ENCODE data around the gene OCA2. TPM values are rescaled to one million over a fixed set of nuclear protein-coding genes. Genes with fewer than 3 reads are reported as not detected.

The OCA2 gene
- total and polyA plus RNA-seq, 7 donors = 0.36 to 0.41 TPM; not detected in 5

DNA sequence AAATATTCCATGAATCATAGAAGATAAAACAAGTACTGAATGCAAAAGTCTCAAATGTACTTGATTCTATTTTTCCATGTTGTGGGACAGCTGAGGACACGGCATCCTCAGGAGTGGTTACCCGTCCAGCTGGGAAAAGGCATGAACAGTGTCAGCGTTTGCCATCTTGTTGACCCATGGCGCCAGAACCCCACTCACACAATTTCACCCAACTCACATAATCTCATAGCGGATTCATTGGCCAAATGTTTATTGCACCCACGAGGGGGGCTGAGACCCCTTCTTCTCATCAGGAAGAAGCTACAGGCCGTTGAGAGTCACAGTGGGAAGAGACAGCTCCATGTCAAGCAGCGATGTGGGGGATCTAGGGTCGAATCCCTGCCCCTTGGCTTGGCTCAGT lies 72.9 kb downstream of the OCA2 start:
- H3K36me3 ChIP-seq = no peaks in the 10 kb centered on the region
- no peak for DNase-seq
- no peaks in the 10 kb centered on the region for H3K9me3 ChIP-seq
- WGBS, 2 donors = 84 to 90% methylated on average over 9 of the region's 9 CpGs
- TF ChIP-seq, protein P1, sequence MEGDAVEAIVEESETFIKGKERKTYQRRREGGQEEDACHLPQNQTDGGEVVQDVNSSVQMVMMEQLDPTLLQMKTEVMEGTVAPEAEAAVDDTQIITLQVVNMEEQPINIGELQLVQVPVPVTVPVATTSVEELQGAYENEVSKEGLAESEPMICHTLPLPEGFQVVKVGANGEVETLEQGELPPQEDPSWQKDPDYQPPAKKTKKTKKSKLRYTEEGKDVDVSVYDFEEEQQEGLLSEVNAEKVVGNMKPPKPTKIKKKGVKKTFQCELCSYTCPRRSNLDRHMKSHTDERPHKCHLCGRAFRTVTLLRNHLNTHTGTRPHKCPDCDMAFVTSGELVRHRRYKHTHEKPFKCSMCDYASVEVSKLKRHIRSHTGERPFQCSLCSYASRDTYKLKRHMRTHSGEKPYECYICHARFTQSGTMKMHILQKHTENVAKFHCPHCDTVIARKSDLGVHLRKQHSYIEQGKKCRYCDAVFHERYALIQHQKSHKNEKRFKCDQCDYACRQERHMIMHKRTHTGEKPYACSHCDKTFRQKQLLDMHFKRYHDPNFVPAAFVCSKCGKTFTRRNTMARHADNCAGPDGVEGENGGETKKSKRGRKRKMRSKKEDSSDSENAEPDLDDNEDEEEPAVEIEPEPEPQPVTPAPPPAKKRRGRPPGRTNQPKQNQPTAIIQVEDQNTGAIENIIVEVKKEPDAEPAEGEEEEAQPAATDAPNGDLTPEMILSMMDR (IDR thresholded peaks at IDR 0.05) = no peak
- no peak for TF ChIP-seq POLR2A (IDR thresholded peaks at IDR 0.05)
- no peak for TF ChIP-seq EP300 (IDR thresholded peaks at IDR 0.05)
- H3K4me1 ChIP-seq = no peaks in the 10 kb centered on the region
- no peak overlapping the region for H3K27ac ChIP-seq
- intact Hi-C loops (cut with DNase I) = no loop called here
- no peaks in the 10 kb centered on the region for H3K27me3 ChIP-seq
- no peak overlapping the region for H3K4me3 ChIP-seq

DNA sequence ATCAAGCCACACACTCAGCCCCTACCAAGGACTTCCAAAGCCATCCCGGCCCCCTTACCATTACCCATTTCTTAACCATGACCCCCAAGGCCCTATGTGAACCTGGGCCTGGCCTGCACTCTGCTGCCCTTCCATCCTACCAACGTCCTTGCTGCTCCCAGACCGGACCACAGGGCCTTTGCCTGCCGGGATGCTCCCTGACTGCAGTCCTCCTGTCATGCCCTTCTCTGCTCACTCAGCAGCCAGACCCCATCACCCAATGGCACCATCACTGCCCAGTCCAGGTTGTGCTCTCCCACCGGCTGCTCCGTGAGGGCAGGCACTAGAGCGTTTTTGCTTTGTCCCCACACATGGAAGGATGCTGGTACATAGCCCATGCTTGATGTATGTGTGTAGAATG lies 73.7 kb downstream of the OCA2 start:
- Histone ChIP-seq H3K27ac (no peak overlapping the region), H3K4me1 (no peaks in the 10 kb centered on the region), H3K4me3 (no peak overlapping the region), H3K9me3 (no peaks in the 10 kb centered on the region), H3K36me3 (no peaks in the 10 kb centered on the region), H3K27me3 (no peaks in the 10 kb centered on the region)
- intact Hi-C loops (cut with DNase I) = no loop called here
- no peak for TF ChIP-seq EP300 (IDR thresholded peaks at IDR 0.05)
- no peak for TF ChIP-seq POLR2A (IDR thresholded peaks at IDR 0.05)
- TF ChIP-seq POLR2AphosphoS5 (IDR thresholded peaks at IDR 0.05) = no peak
- TF ChIP-seq, protein P1 (IDR thresholded peaks at IDR 0.05) = no peak
- 88% methylated on average over 7 of the region's 7 CpGs for WGBS, 2 donors
- no peak for DNase-seq

DNA sequence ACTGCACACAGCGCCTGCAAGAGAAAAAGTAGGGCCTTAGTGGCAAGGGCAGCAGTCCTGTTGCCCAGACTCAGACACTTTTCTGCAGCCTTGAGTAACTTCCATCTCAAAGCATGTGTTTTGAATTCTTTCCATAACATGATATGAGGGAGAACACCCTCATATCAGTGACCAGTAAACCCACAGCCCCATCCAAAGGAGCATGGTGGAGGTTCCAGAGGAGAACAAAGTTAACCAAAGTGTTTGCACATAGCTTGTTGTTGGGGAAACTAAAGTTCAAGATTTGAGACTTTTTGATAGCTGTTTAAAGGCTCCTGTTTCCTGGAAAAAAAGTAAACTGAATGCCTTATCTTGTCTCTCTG lies 74.2 kb downstream of the OCA2 start:
- DNase-seq = no peak
- H3K4me3 ChIP-seq = no peak overlapping the region
- WGBS, 2 donors = 93 to 96% methylated on average over 1 of the region's 1 CpG
- no peak for TF ChIP-seq POLR2A (IDR thresholded peaks at IDR 0.05)
- intact Hi-C loops (cut with DNase I) = no loop called here
- H3K27me3 ChIP-seq = no peaks in the 10 kb centered on the region
- no peaks in the 10 kb centered on the region for H3K4me1 ChIP-seq
- H3K36me3 ChIP-seq = no peaks in the 10 kb centered on the region
- no peaks in the 10 kb centered on the region for H3K9me3 ChIP-seq
- H3K27ac ChIP-seq = no peak overlapping the region

DNA sequence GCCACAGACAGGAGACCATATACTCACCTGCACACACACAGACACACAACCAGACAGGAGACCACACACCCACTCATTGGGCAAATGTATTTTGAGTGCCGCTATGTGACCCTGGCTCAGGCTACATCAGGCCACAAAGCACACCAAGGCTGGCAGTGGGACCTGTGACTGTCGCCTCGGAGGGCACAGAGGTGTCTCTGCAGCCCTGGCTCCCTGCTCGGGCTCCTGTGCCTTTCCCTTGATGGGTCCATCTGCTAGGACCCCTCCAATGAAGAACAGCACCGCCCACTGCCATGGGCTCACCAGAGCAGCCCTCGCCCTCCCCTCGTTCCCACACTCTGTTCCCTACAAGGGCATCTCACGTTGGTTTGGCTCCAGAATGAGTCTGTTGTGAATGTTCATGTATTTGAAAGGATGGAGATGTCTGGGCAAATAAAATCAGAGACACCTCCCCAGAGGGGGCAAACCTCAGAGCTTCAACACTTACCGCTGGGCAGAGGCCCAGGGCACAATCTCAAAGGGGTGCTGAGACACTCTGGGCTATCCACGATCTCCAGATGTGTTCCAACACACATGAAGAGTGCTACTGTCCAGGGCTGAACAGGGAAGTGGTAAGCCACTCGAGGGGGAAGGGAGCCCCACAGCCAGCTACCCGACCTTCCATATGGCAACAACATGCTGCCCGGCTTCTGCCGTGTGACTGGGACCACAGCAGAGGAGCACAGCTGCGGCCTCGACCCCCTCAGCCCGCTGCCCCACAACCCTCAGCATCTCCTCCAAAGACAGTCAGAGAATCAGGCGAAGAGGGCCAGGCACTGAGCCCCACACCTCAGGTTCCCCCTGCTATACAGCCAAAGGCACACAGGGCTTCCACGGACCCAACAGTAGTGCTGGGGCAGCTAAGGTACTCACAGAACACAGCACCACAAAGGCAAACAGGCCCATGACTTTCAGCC lies 74.9 kb downstream of the OCA2 start:
- no peak overlapping the region for H3K4me3 ChIP-seq
- DNase-seq = no peak
- H3K27me3 ChIP-seq = no peaks in the 10 kb centered on the region
- H3K9me3 ChIP-seq = no peaks in the 10 kb centered on the region
- no peak overlapping the region for H3K27ac ChIP-seq
- no peak for TF ChIP-seq EP300 (IDR thresholded peaks at IDR 0.05)
- H3K36me3 ChIP-seq = no peaks in the 10 kb centered on the region
- intact Hi-C loops (cut with DNase I) = no loop called here
- WGBS, 2 donors = 80% methylated on average over 19 of the region's 19 CpGs
- H3K4me1 ChIP-seq = no peaks in the 10 kb centered on the region

DNA sequence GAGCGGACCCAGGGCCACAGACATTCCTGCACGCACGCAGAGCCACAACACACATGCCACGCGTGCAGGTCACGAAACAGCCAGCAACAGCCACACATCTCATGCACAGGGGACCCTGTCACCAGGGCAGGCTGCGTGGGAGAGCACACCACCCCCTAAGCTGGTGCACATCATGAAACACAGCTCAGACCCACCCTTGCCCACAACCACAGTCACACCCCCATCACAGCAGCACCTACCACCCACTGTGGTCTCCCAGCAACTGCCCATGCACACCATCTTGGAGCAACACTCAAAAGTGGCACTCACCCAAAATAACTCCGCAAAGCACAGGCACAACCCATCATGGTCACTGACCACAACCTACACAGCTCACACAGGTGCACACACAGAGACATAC lies 75.7 kb downstream of the OCA2 start:
- no peaks in the 10 kb centered on the region for H3K4me1 ChIP-seq
- no peaks in the 10 kb centered on the region for H3K9me3 ChIP-seq
- intact Hi-C loops (cut with DNase I) = no loop called here
- H3K36me3 ChIP-seq = no peaks in the 10 kb centered on the region
- 93 to 94% methylated on average over 8 of the region's 8 CpGs for WGBS, 2 donors
- no peak for TF ChIP-seq POLR2A (IDR thresholded peaks at IDR 0.05)
- TF ChIP-seq EP300 (IDR thresholded peaks at IDR 0.05) = no peak
- TF ChIP-seq, protein P1 (IDR thresholded peaks at IDR 0.05) = no peak
- TF ChIP-seq POLR2AphosphoS5 (IDR thresholded peaks at IDR 0.05) = no peak
- no peaks in the 10 kb centered on the region for H3K27me3 ChIP-seq
- no peak overlapping the region for H3K4me3 ChIP-seq
- no peak for DNase-seq
- H3K27ac ChIP-seq = no peak overlapping the region

DNA sequence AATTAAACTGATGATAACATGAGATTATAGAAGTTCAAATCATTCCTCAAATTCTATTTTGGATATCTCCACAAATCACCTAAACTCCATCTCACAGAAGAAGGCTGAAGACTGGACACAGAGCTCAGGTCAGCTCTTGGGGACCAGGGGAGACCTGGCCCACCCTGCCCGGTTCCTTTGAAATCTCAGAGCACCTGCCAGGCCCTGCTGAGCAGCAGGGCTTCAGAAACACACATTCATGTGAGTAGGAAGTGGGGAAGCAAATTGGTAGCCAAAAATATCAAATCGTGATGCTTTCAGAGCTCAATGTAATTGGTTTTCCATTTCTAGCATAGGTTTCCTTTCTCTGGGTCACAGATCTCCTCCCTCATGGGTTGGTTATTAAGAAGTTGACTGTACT lies 76.2 kb downstream of the OCA2 start:
- Histone ChIP-seq H3K9me3 (no peaks in the 10 kb centered on the region), H3K27me3 (no peaks in the 10 kb centered on the region), H3K4me1 (no peaks in the 10 kb centered on the region), H3K36me3 (no peaks in the 10 kb centered on the region), H3K27ac (no peak overlapping the region), H3K4me3 (no peak overlapping the region)
- TF ChIP-seq POLR2A (IDR thresholded peaks at IDR 0.05) (no peak), EP300 (IDR thresholded peaks at IDR 0.05) (no peak), POLR2AphosphoS5 (IDR thresholded peaks at IDR 0.05) (no peak)
- TF ChIP-seq, protein P1 (IDR thresholded peaks at IDR 0.05) = no peak
- DNase-seq = no peak
- 81 to 82% methylated on average over 2 of the region's 2 CpGs for WGBS, 2 donors
- intact Hi-C loops (cut with DNase I) = no loop called here
